Kidney epithelial cell (primary cell): ENCODE results near the gene RABL6. TPM values are rescaled to one million over a fixed set of nuclear protein-coding genes. Genes with fewer than 3 reads are reported as not detected.

Source experiments
- DNase-seq: peaks from one replicate; pipeline ENCODE4 v3.0.0-alpha.2; 2010; ENCODE audit warnings: low read depth
- H3K27me3 ChIP-seq: 2 replicates; pipeline ENCODE4 v1.6.0; 2011; ENCODE audit warnings: low read length; ENCODE audit not compliant: control insufficient read depth, insufficient read depth
- H3K36me3 ChIP-seq: 2 replicates; pipeline ENCODE4 v1.5.1; 2011; ENCODE audit warnings: low read length; ENCODE audit not compliant: control insufficient read depth, insufficient read depth
- H3K4me3 ChIP-seq: 2 replicates; pipeline ENCODE4 v1.5.1; 2011; ENCODE audit warnings: low read depth, mild to moderate bottlenecking, control low read depth, low read length
- CTCF ChIP-seq: IDR thresholded peaks from 2 replicates; pipeline ENCODE4 v1.5.1; 2011; ENCODE audit warnings: mild to moderate bottlenecking, moderate library complexity, low read length, control low read depth, inconsistent platforms; ENCODE audit not compliant: insufficient read depth, poor library complexity, severe bottlenecking
- total RNA-seq: library from RNA; depleted of rRNA; stranded (reverse); fragments of >200 nt; gene quantifications from 2 replicates; pipeline ENCODE4 v1.2.3, GENCODE V29; 2015

Gene RABL6
- total RNA-seq, 1 donor from 2014 or later = 99.3 TPM

DNA sequence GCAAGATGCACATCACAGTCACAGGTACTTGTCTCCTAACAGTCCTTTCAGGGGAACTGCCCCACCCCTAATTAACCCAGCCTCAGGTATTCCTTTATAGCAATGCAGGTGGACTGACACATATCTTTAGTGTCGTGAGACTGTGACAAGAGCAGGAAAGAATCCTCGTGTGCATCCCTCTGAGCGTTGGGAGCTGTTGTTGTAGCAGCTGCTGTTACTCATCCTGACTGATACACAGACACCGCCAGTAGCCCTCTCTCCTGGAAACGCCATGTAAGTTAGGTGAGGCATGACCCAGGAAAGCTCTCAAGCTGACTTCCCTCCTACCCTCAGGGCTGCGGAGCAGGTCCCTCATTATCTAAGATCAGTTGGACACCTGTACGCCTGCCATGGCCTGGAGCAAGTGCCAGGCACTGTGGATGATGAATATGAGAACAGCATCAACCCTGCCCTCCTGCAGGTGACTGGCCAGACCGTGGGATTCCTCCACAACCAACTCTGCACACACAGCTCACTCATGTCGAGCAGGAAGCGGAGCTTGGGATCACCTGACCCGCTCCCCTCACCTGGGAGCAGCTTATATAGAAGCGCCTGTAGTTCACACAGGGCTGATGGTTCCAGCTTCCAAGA, 33.2 kb upstream of the RABL6 start:
- no peak for TF ChIP-seq CTCF
- Histone ChIP-seq H3K4me3 (no peak overlapping the region), H3K36me3 (no peaks in the 10 kb centered on the region), H3K27me3 (peaks cover 17% of the 10 kb centered on the region)
- no peak for DNase-seq

GRCh38 chr9:136775191-136775590, 32.6 kb upstream of the RABL6 start:
- H3K36me3 ChIP-seq = no peaks in the 10 kb centered on the region
- H3K27me3 ChIP-seq = peaks cover 17% of the 10 kb centered on the region
- DNase-seq = no peak
- H3K4me3 ChIP-seq = no peak overlapping the region
- TF ChIP-seq CTCF = no peak

DNA sequence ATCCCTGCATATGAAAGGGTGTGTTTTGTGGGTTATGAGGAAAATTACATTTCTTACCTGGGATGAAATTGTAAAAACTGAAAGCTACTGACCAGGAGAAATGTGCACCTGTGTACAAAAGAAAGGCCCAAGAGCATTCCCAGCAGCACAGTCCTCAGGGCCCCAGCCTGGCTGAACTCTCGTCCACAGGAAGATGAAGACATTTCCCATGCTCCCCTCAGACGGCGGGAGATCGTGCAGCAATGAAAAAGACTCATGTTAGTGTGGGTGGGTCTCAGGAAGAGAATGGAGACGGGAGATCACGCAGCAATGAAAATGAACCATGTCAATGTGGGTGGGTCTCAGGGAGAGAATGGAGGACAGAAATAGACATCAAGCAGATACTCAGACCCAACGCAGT, 30.8 kb upstream of the RABL6 start:
- TF ChIP-seq CTCF = no peak
- no peak overlapping the region for H3K4me3 ChIP-seq
- H3K36me3 ChIP-seq = no peaks in the 10 kb centered on the region
- H3K27me3 ChIP-seq = peaks cover 19% of the 10 kb centered on the region
- no peak for DNase-seq

- H3K36me3 ChIP-seq = no peaks in the 10 kb centered on the region
- H3K27me3 ChIP-seq = peaks cover 19% of the 10 kb centered on the region
- TF ChIP-seq CTCF = no peak
- H3K4me3 ChIP-seq = no peak overlapping the region
- DNase-seq = no peak
These were observed 30.4 kb upstream of the RABL6 start for GRCh38 chr9:136777359-136777758.

DNA sequence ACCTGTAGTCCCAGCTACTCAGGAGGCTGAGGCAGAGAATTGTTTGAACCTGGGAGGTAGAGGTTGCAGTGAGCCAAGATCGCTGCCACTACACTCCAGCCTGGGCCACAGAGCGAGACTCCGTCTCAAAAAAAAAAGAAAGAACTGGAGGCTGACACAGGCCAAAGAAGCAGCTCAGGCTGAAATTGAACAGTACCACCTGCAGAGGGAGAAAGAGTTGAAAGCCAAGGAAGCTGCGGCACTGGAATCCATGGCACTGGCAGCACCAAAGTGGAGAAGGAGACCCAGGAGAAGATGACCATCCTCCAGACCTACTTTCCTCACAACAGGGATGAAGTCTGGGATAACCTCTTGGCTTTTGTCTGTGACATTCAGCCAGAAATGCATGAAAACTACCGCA, 27.9 kb upstream of the RABL6 start:
- no peaks in the 10 kb centered on the region for H3K36me3 ChIP-seq
- H3K27me3 ChIP-seq = peaks cover 19% of the 10 kb centered on the region
- no peak overlapping the region for H3K4me3 ChIP-seq
- no peak for TF ChIP-seq CTCF
- no peak for DNase-seq

GRCh38 chr9:136782452-136782851, 25.3 kb upstream of the RABL6 start:
- peaks cover 17% of the 10 kb centered on the region for H3K27me3 ChIP-seq
- DNase-seq = no peak
- no peak for TF ChIP-seq CTCF
- no peaks in the 10 kb centered on the region for H3K36me3 ChIP-seq
- no peak overlapping the region for H3K4me3 ChIP-seq
